ENCODE data around the gene MIDN. TPM values are rescaled to one million over a fixed set of nuclear protein-coding genes. Genes with fewer than 3 reads are reported as not detected.

MIDN gene
- total RNA-seq, 1 experiment from 2014 or later = 118 TPM

GRCh38 chr19:1284293-1284978 is 36.1 kb downstream of the MIDN start:
- Histone ChIP-seq H3K36me3 (ENCODE audit: control insufficient read depth, insufficient read depth, low read length) (no peaks in the 10 kb centered on the region), H3K4me1 (ENCODE audit: control insufficient read depth, insufficient read depth, low read length) (peaks cover 7% of the 10 kb centered on the region), H3K4me3 (ENCODE audit: low read depth in 2 of 2, low read length in 2 of 2) (no peak overlapping the region), H3K27me3 (ENCODE audit: control insufficient read depth, insufficient read depth, low read length) (no peaks in the 10 kb centered on the region), H3K9me3 (ENCODE audit: control insufficient read depth, insufficient read depth, low read depth, low read length) (no peaks in the 10 kb centered on the region), H3K27ac (ENCODE audit: low read length) (no peak overlapping the region)
- TF ChIP-seq POLR2AphosphoS5 (IDR thresholded peaks at IDR 0.05; ENCODE audit: low read depth, low read length) = no peak
- TF ChIP-seq CTCF (IDR thresholded peaks at IDR 0.05) = no peak
- no peak for TF ChIP-seq TCF7L2 (IDR thresholded peaks at IDR 0.05; ENCODE audit: low read depth, low read length)
- TF ChIP-seq REST (IDR thresholded peaks at IDR 0.05; ENCODE audit: insufficient read depth in 1 of 2, low read depth in 2 of 2, low read length in 1 of 2) = no peak
- no peak for TF ChIP-seq SIN3A (IDR thresholded peaks at IDR 0.05; ENCODE audit: borderline replicate concordance, insufficient read depth, low read depth, low read length)
- intact Hi-C loops (cut with micrococcal nuclease; ENCODE audit: unreplicated experiment) = no loop called here
- DNase-seq (ENCODE audit: low read depth, low spot score) (no peak), ATAC-seq (peak; percentile 4; the same call in 1 of the 2 replicates)
- ChIA-PET CTCF (no interaction called here), POLR2A (no interaction called here)
- in situ Hi-C loops (cut with HindIII; ENCODE audit: low pct_unique_long_range_greater_than_20kb, low sequenced_read_pairs) = no loop called here
- no TSS peak for BruUV-seq (replicated peaks)

GRCh38 chr19:1284979-1285736 is 36.8 kb downstream of the MIDN start:
- intact Hi-C loops (cut with micrococcal nuclease; ENCODE audit: unreplicated experiment) = no loop called here
- CTCF ChIA-PET = no interaction called here
- in situ Hi-C loops (cut with HindIII; ENCODE audit: low pct_unique_long_range_greater_than_20kb, low sequenced_read_pairs) = no loop called here

More at GRCh38 chr19:1284979-1285736, 36.8 kb downstream of the MIDN start:
- BruUV-seq (replicated peaks) = no TSS peak
- POLR2A ChIA-PET = no interaction called here
- Histone ChIP-seq H3K9me3 (ENCODE audit: control insufficient read depth, insufficient read depth, low read depth, low read length) (no peaks in the 10 kb centered on the region), H3K27me3 (ENCODE audit: control insufficient read depth, insufficient read depth, low read length) (no peaks in the 10 kb centered on the region), H3K4me3 (ENCODE audit: low read depth in 2 of 2, low read length in 2 of 2) (no peak overlapping the region), H3K4me1 (ENCODE audit: control insufficient read depth, insufficient read depth, low read length) (peaks cover 7% of the 10 kb centered on the region), H3K36me3 (ENCODE audit: control insufficient read depth, insufficient read depth, low read length) (no peaks in the 10 kb centered on the region), H3K27ac (ENCODE audit: low read length) (no peak overlapping the region)
- TF ChIP-seq TCF7L2 (IDR thresholded peaks at IDR 0.05; ENCODE audit: low read depth, low read length) (no peak), CTCF (IDR thresholded peaks at IDR 0.05) (no peak), POLR2AphosphoS5 (IDR thresholded peaks at IDR 0.05; ENCODE audit: low read depth, low read length) (no peak), REST (IDR thresholded peaks at IDR 0.05; ENCODE audit: insufficient read depth in 1 of 2, low read depth in 2 of 2, low read length in 1 of 2) (no peak), SIN3A (IDR thresholded peaks at IDR 0.05; ENCODE audit: borderline replicate concordance, insufficient read depth, low read depth, low read length) (no peak)
- no peak for DNase-seq (ENCODE audit: low read depth, low spot score)
- no peak for ATAC-seq

Measured in Panc1 (cell line).